NK-92 treated with Interleukin-12 subunit alpha and Interleukin-12 subunit beta, amount 100 ng/mL, for 24 hours (cell line): ENCODE measurements around the gene SHMT2.

Experiments used
- DNase-seq: peaks from one replicate; lab custom pipeline; 2025; lab: John Stamatoyannopoulos, UW

SHMT2 gene

GRCh38 chr12:57240066-57240921, 10.8 kb downstream of the SHMT2 start:
- DNase-seq = peak; percentile 31

- DNase-seq = no peak
Measured at GRCh38 chr12:57240926-57241401, 11.5 kb downstream of the SHMT2 start.

GRCh38 chr12:57241402-57242310, 12.1 kb downstream of the SHMT2 start:
- no peak for DNase-seq

GRCh38 chr12:57242329-57242690, 12.8 kb downstream of the SHMT2 start:
- DNase-seq = no peak

GRCh38 chr12:57242691-57243454, 13.4 kb downstream of the SHMT2 start:
- DNase-seq = no peak

DNA sequence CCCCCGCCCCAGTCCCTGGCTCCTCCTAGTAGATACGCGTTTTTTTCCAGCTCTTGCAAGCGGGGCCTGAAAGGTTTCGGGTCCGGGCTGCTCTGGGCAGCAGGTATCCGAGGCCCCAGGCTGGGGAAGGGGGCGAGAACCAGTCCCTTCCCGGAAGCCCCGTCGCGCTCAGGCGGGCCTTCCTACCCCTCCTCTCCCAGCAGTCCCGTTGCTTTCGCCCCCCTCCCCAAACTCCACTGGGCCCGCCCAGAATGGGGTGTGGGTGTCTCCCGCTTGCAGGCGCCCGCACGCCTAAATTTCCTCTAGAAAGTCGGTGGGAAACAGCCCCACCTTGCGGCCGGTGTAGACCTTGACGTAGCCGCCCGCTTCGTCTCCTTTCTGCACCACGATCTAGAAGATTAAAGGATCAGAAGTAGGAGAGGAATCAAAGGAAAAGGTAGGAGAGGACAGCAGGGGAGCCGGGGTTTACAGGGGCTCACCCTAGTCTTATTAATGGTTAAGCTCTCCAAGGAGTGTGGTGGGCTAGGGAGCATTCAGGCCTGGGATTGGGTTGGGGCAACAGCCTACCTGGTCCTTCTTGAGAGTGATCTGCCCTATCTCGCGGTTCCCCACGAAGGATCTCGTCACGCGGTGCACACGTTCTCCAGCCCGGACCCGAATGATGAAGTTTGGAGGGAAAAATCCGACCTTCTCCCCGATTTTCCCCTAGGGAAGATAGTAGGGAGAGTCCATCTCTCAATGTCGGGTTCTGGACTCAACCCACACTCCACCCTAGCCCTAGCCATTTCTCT, 14.2 kb downstream of the SHMT2 start:
- no peak for DNase-seq

DNA sequence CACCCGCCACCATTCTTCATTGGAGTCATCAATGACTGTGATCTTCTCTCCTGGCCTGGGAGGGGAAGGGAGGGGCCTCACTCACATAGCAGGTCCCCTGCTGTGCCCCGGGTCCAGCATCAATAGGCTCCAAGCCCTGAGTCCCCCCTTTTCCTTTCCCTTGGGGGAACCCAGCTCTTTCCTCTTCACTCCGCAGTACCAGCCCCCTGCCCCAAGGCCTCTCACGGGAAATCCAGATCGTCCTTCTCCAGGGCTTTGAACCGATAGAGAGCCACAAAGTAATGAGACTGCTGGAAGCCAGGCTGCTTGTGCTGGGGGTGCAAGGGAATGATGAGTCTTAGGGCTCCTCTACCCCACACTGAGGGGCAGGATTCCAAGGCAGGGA, 14.8 kb downstream of the SHMT2 start:
- DNase-seq = no peak

- DNase-seq = no peak
Measured at GRCh38 chr12:57247041-57247440, 17.5 kb downstream of the SHMT2 start.

GRCh38 chr12:57248934-57249742, 19.6 kb downstream of the SHMT2 start:
- no peak for DNase-seq

DNA sequence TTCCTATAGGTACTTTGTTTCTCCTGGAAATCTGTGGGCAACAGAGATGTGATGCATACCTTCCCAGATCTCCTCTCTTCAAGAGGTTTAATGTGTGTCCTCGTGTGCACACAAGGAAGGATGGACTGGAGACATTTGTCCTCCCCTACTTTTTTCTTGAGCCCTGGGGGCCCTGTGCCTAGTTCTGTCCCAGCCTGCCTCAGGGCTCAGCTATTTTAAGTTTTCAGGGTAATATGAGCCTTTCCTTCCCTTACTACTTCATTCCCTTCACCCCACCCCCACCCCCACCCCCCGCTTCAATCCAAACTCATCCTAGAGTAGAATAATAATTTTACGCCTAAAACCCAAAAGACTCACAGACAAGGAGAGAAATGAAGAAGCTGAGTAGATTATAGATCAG, 21.0 kb downstream of the SHMT2 start:
- no peak for DNase-seq

GRCh38 chr12:57250956-57251355, 21.4 kb downstream of the SHMT2 start, which contains the start of gene STAC3:
STAC3 (minus strand) TSS chr12:57251187; CDS start chr12:57249636, 1,551 bp downstream.
- DNase-seq = no peak

GRCh38 chr12:57254506-57255280, 25.2 kb downstream of the SHMT2 start:
- DNase-seq = no peak

DNA sequence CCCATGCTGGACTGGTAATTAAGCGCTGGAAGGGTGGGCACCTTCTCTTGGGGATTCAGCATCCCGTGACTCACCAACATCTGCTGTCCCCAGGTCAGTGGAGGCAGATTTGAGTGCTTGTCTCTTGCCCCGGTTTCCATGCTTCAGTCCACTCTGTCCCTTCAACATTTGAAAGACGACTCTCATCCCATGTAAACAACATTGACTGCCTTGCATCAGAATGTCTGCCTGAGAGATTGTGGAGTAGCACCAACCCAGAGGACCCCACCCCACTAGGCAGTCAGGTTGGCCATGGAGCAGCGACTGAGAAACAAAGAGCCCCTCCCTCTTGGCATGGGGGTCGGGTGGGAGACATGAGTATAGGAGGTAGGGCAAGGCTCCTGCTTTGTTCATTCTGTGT, 26.4 kb downstream of the SHMT2 start:
- no peak for DNase-seq

- no peak for DNase-seq
Measured at GRCh38 chr12:57258977-57259970, 29.8 kb downstream of the SHMT2 start.

- no peak for DNase-seq
Measured at GRCh38 chr12:57260366-57260765, 30.9 kb downstream of the SHMT2 start.

- DNase-seq = no peak
Measured at GRCh38 chr12:57261428-57261865, 31.9 kb downstream of the SHMT2 start.

- no peak for DNase-seq
Measured at GRCh38 chr12:57262126-57262822, 32.8 kb downstream of the SHMT2 start.

DNA sequence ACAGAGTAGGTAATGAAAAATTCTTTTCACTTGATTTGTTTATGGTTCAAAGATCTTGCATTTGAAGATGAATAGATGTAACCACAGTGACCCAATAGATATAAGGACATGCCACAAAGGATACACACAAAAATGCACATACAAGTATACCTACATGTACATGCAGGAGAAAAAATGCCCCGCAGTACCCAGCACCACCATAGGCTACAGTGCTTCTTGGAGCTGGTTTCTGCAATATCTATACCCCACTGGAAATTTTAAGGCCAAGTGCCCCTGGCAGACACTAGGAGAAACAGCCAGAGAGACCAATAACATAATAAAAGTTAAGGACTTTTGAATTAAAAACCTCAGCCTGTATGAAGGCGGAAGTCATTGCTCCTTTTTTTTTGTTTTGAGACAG, 33.6 kb downstream of the SHMT2 start:
- no peak for DNase-seq
